ENCODE data around the gene LRBA. TPM values are rescaled to one million over a fixed set of nuclear protein-coding genes. Genes with fewer than 3 reads are reported as not detected.
"Not testable (repeated sequence)": the region's sequence is repeated elsewhere in the genome, so short reads cannot be mapped to it uniquely, and the experiment has no call there.

LRBA gene
- total and polyA plus RNA-seq, 12 donors: 6.2 to 31.2 (median 23.9) TPM

DNA sequence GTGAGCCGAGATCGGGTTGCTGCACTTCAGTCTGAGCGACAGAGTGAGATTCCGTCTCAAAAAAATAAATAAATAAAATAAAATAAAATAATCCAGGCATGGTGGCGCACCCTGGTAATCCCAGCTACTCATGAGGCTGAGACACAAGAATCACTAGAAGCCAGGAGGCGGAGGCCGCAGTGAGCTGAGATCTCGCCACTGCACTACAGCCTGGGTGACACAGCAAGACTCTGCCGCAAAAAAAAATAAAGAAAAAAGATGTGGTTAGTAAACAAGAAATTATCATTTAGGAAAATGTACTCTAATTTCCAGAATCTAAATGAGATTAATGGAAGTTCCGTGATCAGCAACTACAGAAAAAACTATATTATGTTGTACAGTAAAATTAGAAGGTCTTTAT lies 14.5 kb upstream of the LRBA start:
- Histone ChIP-seq H3K4me3 (no peak overlapping the region), H3K36me3 (no peaks in the 10 kb centered on the region), H3K27me3 (no peaks in the 10 kb centered on the region), H3K9me3 (no peaks in the 10 kb centered on the region), H3K27ac (no peak overlapping the region), H3K4me1 (peaks cover 0 to 4% (median 0%) of the 10 kb centered on the region in 9 donors)
- DNase-seq (no peak), ATAC-seq (no peak)
- TF ChIP-seq CTCF (IDR thresholded peaks at IDR 0.05): no peak
- intact Hi-C loops (cut with DNase I): no loop called here
- whole genome bisulfite sequencing, 2 donors: 95 to 96% methylated on average over 10 of the region's 10 CpGs

- ATAC-seq; H3K9me3 ChIP-seq; H3K27me3 ChIP-seq; intact Hi-C loops (cut with DNase I); H3K4me1 ChIP-seq; H3K27ac ChIP-seq; H3K36me3 ChIP-seq; H3K4me3 ChIP-seq; DNase-seq: not testable (repeated sequence)
- 81 to 88% methylated on average over 10 of the region's 10 CpGs for WGBS, 2 donors
These were observed 13.9 kb upstream of the LRBA start for GRCh38 chr4:151029006-151029405.

GRCh38 chr4:151025759-151026158 lies 10.7 kb upstream of the LRBA start:
- DNase-seq: no peak
- 76 to 81% methylated on average over 3 of the region's 3 CpGs for WGBS, 2 donors
- Histone ChIP-seq H3K4me3 (no peak overlapping the region), H3K9me3 (no peaks in the 10 kb centered on the region), H3K27me3 (peaks cover 0 to 6% (median 0%) of the 10 kb centered on the region in 7 donors), H3K27ac (no peak overlapping the region), H3K36me3 (no peaks in the 10 kb centered on the region), H3K4me1 (no peaks in the 10 kb centered on the region)
- intact Hi-C loops (cut with DNase I): no loop called here
- TF ChIP-seq CTCF (IDR thresholded peaks at IDR 0.05): no peak
- ATAC-seq: no peak

GRCh38 chr4:151022586-151022985 lies 7.5 kb upstream of the LRBA start:
- H3K9me3 ChIP-seq: no peaks in the 10 kb centered on the region
- TF ChIP-seq CTCF (IDR thresholded peaks at IDR 0.05): no peak
- peaks cover 0 to 6% (median 0%) of the 10 kb centered on the region in 7 donors for H3K27me3 ChIP-seq
- no peak overlapping the region for H3K27ac ChIP-seq
- ATAC-seq: no peak
- WGBS, 2 donors: 78 to 82% methylated on average over 2 of the region's 2 CpGs
- H3K36me3 ChIP-seq: no peaks in the 10 kb centered on the region
- intact Hi-C loops (cut with DNase I): no loop called here
- no peak overlapping the region for H3K4me3 ChIP-seq
- no peaks in the 10 kb centered on the region for H3K4me1 ChIP-seq
- no peak for DNase-seq

GRCh38 chr4:151021637-151022334 lies 6.7 kb upstream of the LRBA start:
- Histone ChIP-seq H3K9me3 (no peaks in the 10 kb centered on the region), H3K4me1 (peaks cover 0 to under 1% (median 0%) of the 10 kb centered on the region in 9 donors), H3K36me3 (no peaks in the 10 kb centered on the region), H3K4me3 (no peak overlapping the region), H3K27me3 (peaks cover 0 to 6% (median 0%) of the 10 kb centered on the region in 7 donors), H3K27ac (no peak overlapping the region)
- TF ChIP-seq CTCF (IDR thresholded peaks at IDR 0.05): no peak
- WGBS, 2 donors: 90 to 98% methylated on average over 1 of the region's 1 CpG
- no peak for DNase-seq
- no peak for ATAC-seq
- intact Hi-C loops (cut with DNase I): no loop called here
